Transverse colon (tissue), 4 donors: ENCODE measurements around the gene FBLN2. TPM values are rescaled to one million over a fixed set of nuclear protein-coding genes. Genes with fewer than 3 reads are reported as not detected.
A peak's percentile ranks its signal among the peaks of the same experiment; 100 is the strongest.

Source experiments
- DNase-seq: peaks from one replicate; pipeline ENCODE4 v3.0.0-alpha.2; 2019
- H3K27ac ChIP-seq, 4 donors: fragments of 200-600 bp; sonication (generic); 2 replicates each; pipeline ENCODE4 v1.5.1; 2016 to 2018; ENCODE audit warnings: inconsistent platforms in 4 of 4
- H3K27me3 ChIP-seq: fragments of 200-600 bp; sonication (generic); 2 replicates; pipeline ENCODE4 v1.5.1; 2017; ENCODE audit warnings: inconsistent platforms
- H3K36me3 ChIP-seq, 4 donors: fragments of 200-600 bp; sonication (generic); 2 replicates each; pipeline ENCODE4 v1.5.1; 2017 to 2019; ENCODE audit warnings: inconsistent platforms in 4 of 4
- H3K4me1 ChIP-seq, 4 donors: fragments of 200-600 bp; sonication (generic); 2 replicates each; pipeline ENCODE4 v1.5.1; 2017 to 2020; ENCODE audit warnings: inconsistent platforms in 4 of 4
- H3K4me3 ChIP-seq, 4 donors: fragments of 200-600 bp; sonication (generic); 1 replicate in 1 of 4; 2 replicates in 3 of 4; pipeline versions ENCODE4 v1.5.1 to v1.6.1; 2017 to 2019; ENCODE audit warnings: inconsistent platforms in 4 of 4
- H3K9me3 ChIP-seq, 2 donors: fragments of 200-600 bp; sonication (generic); 2 replicates each; pipeline ENCODE4 v1.5.1; 2017 to 2019; ENCODE audit warnings: inconsistent platforms in 2 of 2
- CTCF ChIP-seq, 5 experiments: fragments of 200-600 bp in 3 of 5; fragments of 450-650 bp in 2 of 5; sonication (generic) in 3 of 5; IDR thresholded peaks; 1 replicate in 2 of 5; 2 replicates in 3 of 5; pipeline ENCODE4 v1.5.1; 2016 to 2017; ENCODE audit warnings: antibody characterized with exemption in 5 of 5, inconsistent platforms in 3 of 5, mild to moderate bottlenecking in 2 of 5, moderate library complexity in 1 of 5
- EP300 ChIP-seq: sonication (generic); formaldehyde crosslinking; IDR thresholded peaks from one replicate; pipeline ENCODE4 v1.6.1; 2017; ENCODE audit warnings: antibody characterized with exemption, low read depth
- POLR2A ChIP-seq: fragments of 450-650 bp; IDR thresholded peaks from one replicate; pipeline ENCODE4 v1.6.1; 2016; ENCODE audit warnings: antibody characterized with exemption, mild to moderate bottlenecking, moderate library complexity
- POLR2AphosphoS5 ChIP-seq, 3 donors: sonication (generic); formaldehyde crosslinking; IDR thresholded peaks; one replicate each; pipeline ENCODE4 v1.6.1; 2016; ENCODE audit warnings: antibody characterized with exemption in 3 of 3
- WGBS, 2 donors: methylation state at CpG; one replicate each; pipeline ENCODE4 v1.1.5; 2018; ENCODE audit warnings: low coverage in 1 of 2; 5-methylcytosine and 5-hydroxymethylcytosine counted together
- in situ Hi-C, 4 donors: fragments of 200-750 bp; cut with MboI; loops; one replicate each; pipeline versions ENCODE4 v1.15.0 to v1.15.1; 2017; ENCODE audit warnings: low sequenced_read_pairs in 3 of 4, low pct_ligation_motif_present in 1 of 4, low pct_unique_long_range_greater_than_20kb in 1 of 4
- intact Hi-C: fragments of 100-400 bp; cut with DNase I; formaldehyde crosslinking; loops from one replicate; pipeline ENCODE4 v1.15.1; 2023; ENCODE audit warnings: low total_unique reads
- total RNA-seq, 4 donors: library from RNA; depleted of rRNA; stranded (reverse); fragments of >200 nt; gene quantifications; one replicate each; pipeline ENCODE4 v1.1.0, GENCODE V29; 2016

FBLN2 gene
- total RNA-seq, 4 donors from 2014 or later, result 23.0 to 51.5 (median 31.4) TPM

DNA sequence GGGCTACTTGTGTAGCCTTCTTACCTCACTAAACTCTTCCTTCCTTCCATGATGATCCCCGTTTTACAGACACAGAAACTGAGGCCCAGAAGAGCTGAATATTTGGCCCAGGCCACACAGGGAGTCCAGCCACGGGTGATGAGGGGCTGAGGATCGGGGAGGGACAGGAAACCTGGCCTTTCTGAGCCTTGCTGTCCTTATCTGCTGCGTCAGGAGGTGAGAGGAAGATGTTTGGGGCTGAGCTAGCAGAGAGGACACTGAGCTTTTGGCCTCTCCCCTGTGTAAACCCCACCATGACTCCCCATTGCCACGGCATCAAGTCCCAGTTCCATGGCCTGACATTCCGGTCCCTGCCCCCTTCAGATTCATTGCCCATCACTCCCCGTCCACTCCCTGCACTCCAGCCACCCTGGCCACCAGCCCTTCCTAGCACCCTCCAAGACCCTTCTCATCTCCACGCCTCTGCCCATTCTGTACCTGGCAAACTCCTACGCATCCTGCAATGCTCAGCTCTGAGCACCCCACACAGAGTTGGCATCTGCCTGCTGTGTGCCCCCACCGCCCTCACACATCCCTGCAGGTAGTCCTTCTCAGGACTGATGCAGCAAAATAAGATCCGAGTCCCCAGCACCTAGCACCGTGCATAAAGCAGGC lies 103.0 kb downstream of the FBLN2 start:
- peaks cover 44% of the 10 kb centered on the region for H3K27me3 ChIP-seq
- no peak for DNase-seq
- H3K4me3 ChIP-seq, result no peak overlapping the region
- 80 to 85% methylated on average over 1 to 12 of the region's 12 CpGs for WGBS, 2 donors
- no peak overlapping the region for H3K27ac ChIP-seq
- H3K4me1 ChIP-seq, result peaks cover 0 to 19% (median 2%) of the 10 kb centered on the region in 4 donors
- no peak for TF ChIP-seq CTCF (IDR thresholded peaks at IDR 0.05)
- TF ChIP-seq POLR2A, result no peak
- no peak for TF ChIP-seq EP300
- no peak for TF ChIP-seq POLR2AphosphoS5 (IDR thresholded peaks at IDR 0.05)
- H3K36me3 ChIP-seq, result no peaks in the 10 kb centered on the region
- intact Hi-C loops, result no loop called here
- no peaks in the 10 kb centered on the region for H3K9me3 ChIP-seq
- in situ Hi-C loops, result loop anchor here in 2 of 4 donors (25.0 kb wide), 1 partner anchor 235 kb away; the partner anchor contains the start of gene WNT7A (in 2 of the 2)

GRCh38 chr3:13652728-13653127 lies 103.8 kb downstream of the FBLN2 start:
- TF ChIP-seq POLR2A (no peak), POLR2AphosphoS5 (IDR thresholded peaks at IDR 0.05) (no peak), EP300 (no peak)
- H3K4me3 ChIP-seq, result no peak overlapping the region
- in situ Hi-C loops, result loop anchor here in 2 of 4 donors (25.0 kb wide), 1 partner anchor 235 kb away; the partner anchor contains the start of gene WNT7A (in 2 of the 2)
- H3K4me1 ChIP-seq, result peaks cover 0 to 20% (median 2%) of the 10 kb centered on the region in 4 donors
- H3K9me3 ChIP-seq, result no peaks in the 10 kb centered on the region
- intact Hi-C loops, result no loop called here
- H3K36me3 ChIP-seq, result no peaks in the 10 kb centered on the region
- DNase-seq, result no peak
- 57% methylated on average over 4 of the region's 4 CpGs; no CpG with 5 or more reads in 1 of the 2 donors for WGBS, 2 donors
- no peak overlapping the region for H3K27ac ChIP-seq
- H3K27me3 ChIP-seq, result peaks cover 46% of the 10 kb centered on the region

GRCh38 chr3:13653631-13654279 lies 104.8 kb downstream of the FBLN2 start:
- Histone ChIP-seq H3K4me1 (peaks cover 0 to 16% (median 1%) of the 10 kb centered on the region in 4 donors), H3K4me3 (no peak overlapping the region), H3K27me3 (peaks cover 48% of the 10 kb centered on the region), H3K9me3 (no peaks in the 10 kb centered on the region), H3K36me3 (no peaks in the 10 kb centered on the region), H3K27ac (no peak overlapping the region)
- DNase-seq, result no peak
- in situ Hi-C loops (loop anchor here in 2 of 4 donors (25.0 kb wide), 1 partner anchor 234 kb away; the partner anchor contains the start of gene WNT7A (in 2 of the 2)), intact Hi-C loops (no loop called here)
- TF ChIP-seq POLR2AphosphoS5 (IDR thresholded peaks at IDR 0.05) (no peak), POLR2A (no peak), EP300 (no peak), CTCF (IDR thresholded peaks at IDR 0.05) (no peak)
- 83 to 89% methylated on average over 7 to 20 of the region's 20 CpGs for WGBS, 2 donors

GRCh38 chr3:13654330-13655060 lies 105.6 kb downstream of the FBLN2 start:
- H3K4me1 ChIP-seq, result peaks cover 0 to 16% (median 1%) of the 10 kb centered on the region in 4 donors
- 73% methylated on average over 13 of the region's 15 CpGs; no CpG with 5 or more reads in 1 of the 2 donors for WGBS, 2 donors
- no peaks in the 10 kb centered on the region for H3K9me3 ChIP-seq
- intact Hi-C loops, result no loop called here
- TF ChIP-seq POLR2AphosphoS5 (IDR thresholded peaks at IDR 0.05), result no peak
- no peak for TF ChIP-seq CTCF (IDR thresholded peaks at IDR 0.05)
- H3K27ac ChIP-seq, result no peak overlapping the region
- no peaks in the 10 kb centered on the region for H3K36me3 ChIP-seq
- peaks cover 48% of the 10 kb centered on the region for H3K27me3 ChIP-seq
- in situ Hi-C loops, result loop anchor here in 2 of 4 donors (25.0 kb wide), 1 partner anchor 233 kb away; the partner anchor contains the start of gene WNT7A (in 2 of the 2)
- peak overlapping the region in 1 of 4 donors; percentile 23 for H3K4me3 ChIP-seq
- no peak for DNase-seq
